Tibial artery (tissue), 4 donors: Measurements from ENCODE around the gene METTL27.
"Not testable (repeated sequence)": the region's sequence is repeated elsewhere in the genome, so short reads cannot be mapped to it uniquely, and the experiment has no call there.

Source experiments
- DNase-seq, 2 donors: peaks; one replicate each; pipeline ENCODE4 v3.0.0-alpha.2; 2019
- H3K27ac ChIP-seq, 2 donors: fragments of 200-600 bp; sonication (generic) in 1 of 2; 1 replicate in 1 of 2; 2 replicates in 1 of 2; pipeline ENCODE4 v1.5.1; 2018 to 2019; ENCODE audit warnings: mild to moderate bottlenecking in 1 of 2
- H3K27me3 ChIP-seq, 2 donors: fragments of 200-600 bp; sonication (generic) in 1 of 2; one replicate each; pipeline versions ENCODE4 v1.5.1 to v1.6.0; 2016 to 2019
- H3K36me3 ChIP-seq, 3 donors: fragments of 200-600 bp; sonication (generic) in 2 of 3; one replicate each; pipeline ENCODE4 v1.5.1; 2016 to 2019; ENCODE audit warnings: mild to moderate bottlenecking in 2 of 3
- H3K4me1 ChIP-seq, 4 donors: fragments of 200-600 bp; sonication (generic) in 2 of 4; 1 replicate in 3 of 4; 2 replicates in 1 of 4; pipeline ENCODE4 v1.5.1; 2016 to 2019
- H3K4me3 ChIP-seq, 2 donors: fragments of 200-600 bp; sonication (generic) in 1 of 2; 1 replicate in 1 of 2; 2 replicates in 1 of 2; pipeline ENCODE4 v1.5.1; 2018 to 2019; ENCODE audit warnings: mild to moderate bottlenecking in 2 of 2
- H3K9me3 ChIP-seq, 3 donors: fragments of 200-600 bp; sonication (generic) in 1 of 3; one replicate each; pipeline ENCODE4 v1.5.1; 2016 to 2019
- CTCF ChIP-seq, 2 experiments: fragments of 200-600 bp in 1 of 2; fragments of 450-650 bp in 1 of 2; IDR thresholded peaks; one replicate each; pipeline ENCODE4 v1.5.1; 2017 to 2019; ENCODE audit warnings: antibody characterized with exemption in 2 of 2, mild to moderate bottlenecking in 1 of 2, moderate library complexity in 1 of 2
- intact Hi-C: fragments of 100-400 bp; cut with DNase I; formaldehyde crosslinking; loops from one replicate; pipeline ENCODE4 v1.15.0; 2023; ENCODE audit warnings: low total_unique reads

Gene METTL27

GRCh38 chr7:73839290-73839689 is 3.0 kb downstream of the METTL27 start:
- H3K4me1 ChIP-seq, result peaks cover 0 to 20% (median 10%) of the 10 kb centered on the region in 4 donors
- DNase-seq, result no peak
- intact Hi-C loops, result no loop called here
- H3K27ac ChIP-seq, result no peak overlapping the region
- no peaks in the 10 kb centered on the region for H3K9me3 ChIP-seq
- TF ChIP-seq CTCF (IDR thresholded peaks at IDR 0.05), result no peak
- H3K27me3 ChIP-seq, result peaks cover 0 to 3% of the 10 kb centered on the region in 2 donors
- H3K36me3 ChIP-seq, result no peaks in the 10 kb centered on the region
- no peak overlapping the region for H3K4me3 ChIP-seq

- H3K9me3 ChIP-seq, result no peaks in the 10 kb centered on the region
- DNase-seq, result no peak
- intact Hi-C loops, result no loop called here
- H3K27me3 ChIP-seq, result peaks cover 0 to 7% of the 10 kb centered on the region in 2 donors
- TF ChIP-seq CTCF (IDR thresholded peaks at IDR 0.05), result no peak
- no peak overlapping the region for H3K27ac ChIP-seq
- no peaks in the 10 kb centered on the region for H3K36me3 ChIP-seq
- H3K4me1 ChIP-seq, result peaks cover 0 to 20% (median 10%) of the 10 kb centered on the region in 4 donors
- H3K4me3 ChIP-seq, result no peak overlapping the region
These were observed 3.7 kb downstream of the METTL27 start for GRCh38 chr7:73838642-73839041.

- H3K27ac ChIP-seq, intact Hi-C loops, H3K36me3 ChIP-seq, DNase-seq, H3K9me3 ChIP-seq, H3K4me3 ChIP-seq: not testable (repeated sequence)
- Histone ChIP-seq H3K4me1 (peaks cover 0 to 20% (median 8%) of the 10 kb centered on the region in 4 donors), H3K27me3 (peaks cover 0 to 11% of the 10 kb centered on the region in 2 donors)
These were observed 5.1 kb downstream of the METTL27 start for GRCh38 chr7:73837167-73837566.

- no peak for TF ChIP-seq CTCF (IDR thresholded peaks at IDR 0.05)
- H3K4me3 ChIP-seq, result no peak overlapping the region
- DNase-seq, result no peak
- no peak overlapping the region for H3K27ac ChIP-seq
- no peaks in the 10 kb centered on the region for H3K36me3 ChIP-seq
- H3K9me3 ChIP-seq, result no peaks in the 10 kb centered on the region
- peaks cover 0 to 20% of the 10 kb centered on the region in 2 donors for H3K27me3 ChIP-seq
- intact Hi-C loops, result no loop called here
- peaks cover 0 to 11% (median 0%) of the 10 kb centered on the region in 4 donors for H3K4me1 ChIP-seq
These were observed 7.6 kb downstream of the METTL27 start for GRCh38 chr7:73834626-73835191.

GRCh38 chr7:73833251-73833919 is 8.9 kb downstream of the METTL27 start:
- no peak overlapping the region for H3K4me3 ChIP-seq
- peaks cover 0 to 15% (median 2%) of the 10 kb centered on the region in 4 donors for H3K4me1 ChIP-seq
- no peak for DNase-seq
- no peak overlapping the region for H3K27ac ChIP-seq
- intact Hi-C loops, result no loop called here
- no peak for TF ChIP-seq CTCF (IDR thresholded peaks at IDR 0.05)
- H3K27me3 ChIP-seq, result peaks cover 0 to 21% of the 10 kb centered on the region in 2 donors
- H3K36me3 ChIP-seq, result no peaks in the 10 kb centered on the region
- no peaks in the 10 kb centered on the region for H3K9me3 ChIP-seq

GRCh38 chr7:73832806-73833205 is 9.5 kb downstream of the METTL27 start:
- intact Hi-C loops, result no loop called here
- no peak overlapping the region for H3K27ac ChIP-seq
- DNase-seq, result no peak
- no peak overlapping the region for H3K4me3 ChIP-seq
- no peaks in the 10 kb centered on the region for H3K36me3 ChIP-seq
- peaks cover 0 to 21% (median 8%) of the 10 kb centered on the region in 4 donors for H3K4me1 ChIP-seq
- H3K27me3 ChIP-seq, result peaks cover 0 to 21% of the 10 kb centered on the region in 2 donors
- H3K9me3 ChIP-seq, result no peaks in the 10 kb centered on the region
- no peak for TF ChIP-seq CTCF (IDR thresholded peaks at IDR 0.05)
